ENCODE data around the gene NRN1. TPM values are rescaled to one million over a fixed set of nuclear protein-coding genes. Genes with fewer than 3 reads are reported as not detected.

NRN1 gene
- polyA plus RNA-seq, 1 donor (not counting 4 experiments of a cell fraction or from before 2014, with no cell fraction given): 5.7 TPM

DNA sequence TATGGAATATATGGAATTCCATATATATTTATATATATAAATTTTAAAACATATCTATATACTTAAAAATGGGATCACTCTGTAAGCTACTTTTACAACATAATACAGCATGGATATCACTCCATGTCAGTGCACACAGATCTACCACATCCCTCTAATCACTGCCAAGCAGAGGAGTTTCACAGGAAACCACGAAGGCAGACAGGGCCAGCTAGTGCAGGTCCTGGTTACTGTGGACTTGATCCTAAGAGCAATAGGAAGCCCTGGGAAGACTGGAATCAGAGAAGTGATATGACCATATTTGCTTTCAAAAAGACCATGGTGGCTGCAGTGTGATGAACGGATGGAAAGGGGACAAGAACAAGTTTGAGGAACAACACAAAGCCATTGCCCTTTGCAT is 40.0 kb upstream of the NRN1 start:
- H3K4me3 ChIP-seq (ENCODE audit: control insufficient read depth in 2 of 3, extremely low read depth in 1 of 3, insufficient read depth in 2 of 3, low read depth in 1 of 3, low read length in 3 of 3): no peak overlapping the region
- H3K36me3 ChIP-seq (ENCODE audit: control insufficient read depth in 2 of 2, extremely low read depth in 1 of 2, insufficient read depth in 2 of 2, low read length in 2 of 2): no peaks in the 10 kb centered on the region
- DNase-seq (ENCODE audit: low read depth, low spot score): no peak
- no peak for FAIRE-seq
- no peaks in the 10 kb centered on the region for H3K27me3 ChIP-seq (ENCODE audit: control insufficient read depth, extremely low read depth, insufficient read depth, low read length)
- no peak for TF ChIP-seq EZH2 (IDR thresholded peaks at IDR 0.05; ENCODE audit: low read length)
- TF ChIP-seq, protein P1, sequence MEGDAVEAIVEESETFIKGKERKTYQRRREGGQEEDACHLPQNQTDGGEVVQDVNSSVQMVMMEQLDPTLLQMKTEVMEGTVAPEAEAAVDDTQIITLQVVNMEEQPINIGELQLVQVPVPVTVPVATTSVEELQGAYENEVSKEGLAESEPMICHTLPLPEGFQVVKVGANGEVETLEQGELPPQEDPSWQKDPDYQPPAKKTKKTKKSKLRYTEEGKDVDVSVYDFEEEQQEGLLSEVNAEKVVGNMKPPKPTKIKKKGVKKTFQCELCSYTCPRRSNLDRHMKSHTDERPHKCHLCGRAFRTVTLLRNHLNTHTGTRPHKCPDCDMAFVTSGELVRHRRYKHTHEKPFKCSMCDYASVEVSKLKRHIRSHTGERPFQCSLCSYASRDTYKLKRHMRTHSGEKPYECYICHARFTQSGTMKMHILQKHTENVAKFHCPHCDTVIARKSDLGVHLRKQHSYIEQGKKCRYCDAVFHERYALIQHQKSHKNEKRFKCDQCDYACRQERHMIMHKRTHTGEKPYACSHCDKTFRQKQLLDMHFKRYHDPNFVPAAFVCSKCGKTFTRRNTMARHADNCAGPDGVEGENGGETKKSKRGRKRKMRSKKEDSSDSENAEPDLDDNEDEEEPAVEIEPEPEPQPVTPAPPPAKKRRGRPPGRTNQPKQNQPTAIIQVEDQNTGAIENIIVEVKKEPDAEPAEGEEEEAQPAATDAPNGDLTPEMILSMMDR (optimal IDR thresholded peaks at IDR 0.05 in 1 of 3, IDR thresholded peaks at IDR 0.05 in 1 of 3, conservative IDR thresholded peaks at IDR 0.05 in 1 of 3; ENCODE audit: extremely low read depth in 1 of 3, insufficient read depth in 2 of 3, low read length in 3 of 3): no peak
- no peaks in the 10 kb centered on the region for H3K9me3 ChIP-seq (ENCODE audit: control insufficient read depth, low read depth, low read length)
- no peak overlapping the region for H3K27ac ChIP-seq (ENCODE audit: control insufficient read depth, insufficient read depth, low read length)
- no peak overlapping the region for H2AFZ ChIP-seq (ENCODE audit: control insufficient read depth, low read length)
- no peaks in the 10 kb centered on the region for H3K79me2 ChIP-seq (ENCODE audit: control insufficient read depth, insufficient read depth, low read length)
- no peaks in the 10 kb centered on the region for H3K9me1 ChIP-seq (ENCODE audit: control insufficient read depth, extremely low read depth, insufficient read depth, low read length)
- dilution Hi-C loops (cut with MboI; ENCODE audit: extremely low pct_ligation_motif_present, low sequenced_read_pairs): no loop called here
- no peaks in the 10 kb centered on the region for H4K20me1 ChIP-seq (ENCODE audit: control insufficient read depth, extremely low read depth, insufficient read depth, low read length)
- no peaks in the 10 kb centered on the region for H3K4me1 ChIP-seq (ENCODE audit: control insufficient read depth, extremely low read depth, insufficient read depth, low read length)
- H3K9ac ChIP-seq (ENCODE audit: control insufficient read depth, extremely low read depth, insufficient read depth, low read length): no peak overlapping the region
- no peak overlapping the region for H3K4me2 ChIP-seq (ENCODE audit: control insufficient read depth, extremely low read depth, insufficient read depth, low read depth, low read length)

DNA sequence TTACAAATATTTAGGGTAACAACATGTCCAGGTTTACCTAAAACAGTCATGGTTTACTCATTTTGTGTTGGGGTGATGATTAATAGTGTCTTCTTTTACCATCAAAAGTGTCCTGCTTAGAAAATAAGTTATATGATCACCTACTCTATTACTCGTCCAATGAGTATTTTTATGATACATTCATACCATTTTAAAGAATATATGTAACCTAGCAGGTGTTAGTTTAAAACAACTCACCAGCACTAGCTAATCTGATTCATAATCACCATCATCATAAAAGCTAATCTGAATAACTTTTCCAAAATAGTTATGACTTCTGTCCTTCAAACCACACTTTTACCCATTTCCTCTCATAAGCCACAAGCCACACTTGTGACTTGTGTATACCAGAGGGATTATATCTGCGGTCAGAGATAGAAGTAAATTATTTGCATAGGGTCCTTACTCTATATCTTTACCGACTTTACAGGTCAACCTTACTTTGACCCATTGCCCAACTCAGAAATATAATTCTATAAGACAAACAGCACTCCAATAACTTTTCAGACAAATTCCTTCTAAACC is 33.3 kb upstream of the NRN1 start:
- H3K9ac ChIP-seq (ENCODE audit: control insufficient read depth, extremely low read depth, insufficient read depth, low read length): no peak overlapping the region
- H3K9me3 ChIP-seq (ENCODE audit: control insufficient read depth, low read depth, low read length): no peaks in the 10 kb centered on the region
- TF ChIP-seq EZH2 (IDR thresholded peaks at IDR 0.05; ENCODE audit: low read length): no peak
- TF ChIP-seq, protein P1 (optimal IDR thresholded peaks at IDR 0.05 in 1 of 3, IDR thresholded peaks at IDR 0.05 in 1 of 3, conservative IDR thresholded peaks at IDR 0.05 in 1 of 3; ENCODE audit: extremely low read depth in 1 of 3, insufficient read depth in 2 of 3, low read length in 3 of 3): no peak
- dilution Hi-C loops (cut with MboI; ENCODE audit: extremely low pct_ligation_motif_present, low sequenced_read_pairs): no loop called here
- no peak overlapping the region for H3K4me2 ChIP-seq (ENCODE audit: control insufficient read depth, extremely low read depth, insufficient read depth, low read depth, low read length)
- H3K4me1 ChIP-seq (ENCODE audit: control insufficient read depth, extremely low read depth, insufficient read depth, low read length): no peaks in the 10 kb centered on the region
- DNase-seq (ENCODE audit: low read depth, low spot score) (no peak), FAIRE-seq (no peak)
- H3K9me1 ChIP-seq (ENCODE audit: control insufficient read depth, extremely low read depth, insufficient read depth, low read length): no peaks in the 10 kb centered on the region
- no peaks in the 10 kb centered on the region for H3K79me2 ChIP-seq (ENCODE audit: control insufficient read depth, insufficient read depth, low read length)
- no peaks in the 10 kb centered on the region for H4K20me1 ChIP-seq (ENCODE audit: control insufficient read depth, extremely low read depth, insufficient read depth, low read length)
- no peak overlapping the region for H2AFZ ChIP-seq (ENCODE audit: control insufficient read depth, low read length)
- no peak overlapping the region for H3K27ac ChIP-seq (ENCODE audit: control insufficient read depth, insufficient read depth, low read length)
- H3K4me3 ChIP-seq (ENCODE audit: control insufficient read depth in 2 of 3, extremely low read depth in 1 of 3, insufficient read depth in 2 of 3, low read depth in 1 of 3, low read length in 3 of 3): no peak overlapping the region
- no peaks in the 10 kb centered on the region for H3K27me3 ChIP-seq (ENCODE audit: control insufficient read depth, extremely low read depth, insufficient read depth, low read length)
- H3K36me3 ChIP-seq (ENCODE audit: control insufficient read depth in 2 of 2, extremely low read depth in 1 of 2, insufficient read depth in 2 of 2, low read length in 2 of 2): no peaks in the 10 kb centered on the region
